Mesothelial cell of epicardium (in vitro differentiated cells): ENCODE measurements around the gene FMO2. TPM values are rescaled to one million over a fixed set of nuclear protein-coding genes. Genes with fewer than 3 reads are reported as not detected.

ENCODE experiments used
- total RNA-seq: library from RNA; stranded (reverse); gene quantifications from 3 replicates; pipeline ENCODE4 v1.2.1, GENCODE V29; 2021

Gene FMO2
- total RNA-seq, 1 donor from 2014 or later: not detected

Other genes with a start within 250 kb of the FMO2 start
- gene MROH9, start 249.8 kb upstream of the FMO2 start, total RNA-seq: not detected in 3 replicates
- gene FMO3, start 94.4 kb upstream of the FMO2 start, total RNA-seq: not detected in 3 replicates
- 0.23 TPM in 1 of 3 replicates, not detected in the others for gene FMO1, start 63.2 kb downstream of the FMO2 start, total RNA-seq
- 4.4 to 5.9 TPM (median 5.4 TPM) in 3 replicates for gene FMO4, start 128.9 kb downstream of the FMO2 start, total RNA-seq